IMR-90 (cell line): ENCODE results near the gene IST1. TPM values are rescaled to one million over a fixed set of nuclear protein-coding genes. Genes with fewer than 3 reads are reported as not detected.

ENCODE experiments used
- ATAC-seq: fragments of 200-7000 bp; cut with Tn5 transposase; 2 replicates; pipeline ENCODE4 v1.9.1; 2020; ENCODE audit warnings: low read depth, mild to moderate bottlenecking, moderate library complexity
- BruUV-seq: library from RNA; stranded (reverse); fragments of 400-500 nt; replicated peaks from 2 replicates; lab custom pipeline; 2021; lab: Mats Ljungman, UMichigan
- CTCF ChIA-PET: fragments of 300-600 bp; formaldehyde crosslinking; extraction: SDS; loops from one replicate; lab custom pipeline; 2021; ENCODE audit warnings: antibody characterized with exemption; lab: Yijun Ruan, JAX
- POLR2A ChIA-PET: fragments of 300-600 bp; sonication (Branson Sonifier 250); formaldehyde crosslinking; loops from one replicate; lab custom pipeline; 2022; ENCODE audit warnings: antibody characterized with exemption; ENCODE audit not compliant: unreplicated experiment; lab: Charles Lee
- DNase-seq: peaks from one replicate; pipeline ENCODE4 v3.0.0; 2013
- H2AFZ ChIP-seq: replicated peaks from 2 replicates; pipeline ENCODE3; 2013; ENCODE audit warnings: low read length, mild to moderate bottlenecking; ENCODE audit not compliant: poor library complexity
- H2AK5ac ChIP-seq: 2 replicates; pipeline ENCODE4 v1.6.1; 2013; ENCODE audit warnings: low read depth, low read length, inconsistent platforms
- H2AK9ac ChIP-seq: replicated peaks from 2 replicates; pipeline ENCODE3; 2013; ENCODE audit warnings: mild to moderate bottlenecking, low read depth, low read length, moderate library complexity; ENCODE audit not compliant: poor library complexity
- H2BK120ac ChIP-seq: 2 replicates; pipeline ENCODE4 v1.6.1; 2013; ENCODE audit warnings: low read depth, low read length, inconsistent platforms
- H2BK15ac ChIP-seq: 3 replicates; pipeline ENCODE4 v1.6.1; 2013; ENCODE audit warnings: low read depth, low read length, inconsistent platforms
- H2BK20ac ChIP-seq: 2 replicates; pipeline ENCODE4 v1.6.1; 2013; ENCODE audit warnings: low read depth, mild to moderate bottlenecking, inconsistent platforms, low read length, moderate library complexity
- H2BK5ac ChIP-seq: 2 replicates; pipeline ENCODE4 v1.6.1; 2013; ENCODE audit warnings: mild to moderate bottlenecking, low read depth, low read length, inconsistent platforms; ENCODE audit not compliant: poor library complexity, severe bottlenecking
- H3K14ac ChIP-seq: replicated peaks from 2 replicates; pipeline ENCODE4 v1.6.1; 2013; ENCODE audit warnings: low read depth, low read length, inconsistent platforms
- H3K18ac ChIP-seq: 2 replicates; pipeline ENCODE4 v1.6.1; 2013; ENCODE audit warnings: low read depth, low read length, control low read depth
- H3K23ac ChIP-seq: 2 replicates; pipeline ENCODE4 v1.6.1; 2013; ENCODE audit warnings: low read depth, low read length, inconsistent platforms
- H3K27ac ChIP-seq: 2 replicates; pipeline ENCODE4 v1.5.1; 2013; ENCODE audit warnings: mild to moderate bottlenecking, control low read depth, low read length; ENCODE audit not compliant: insufficient read depth
- H3K27me3 ChIP-seq: 2 replicates; pipeline ENCODE4 v1.6.1; 2013; ENCODE audit warnings: low read length; ENCODE audit not compliant: control insufficient read depth, insufficient read depth
- H3K36me3 ChIP-seq: 2 replicates; pipeline ENCODE4 v1.6.1; 2013; ENCODE audit warnings: low read length, mixed read lengths; ENCODE audit not compliant: control insufficient read depth, insufficient read depth
- H3K4ac ChIP-seq: 2 replicates; pipeline ENCODE4 v1.6.1; 2013; ENCODE audit warnings: low read depth, low read length, inconsistent platforms
- H3K4me1 ChIP-seq: 2 replicates; pipeline ENCODE4 v1.6.1; 2013; ENCODE audit warnings: low read length, mixed read lengths; ENCODE audit not compliant: control insufficient read depth, insufficient read depth
- H3K4me2 ChIP-seq: 2 replicates; pipeline ENCODE4 v1.6.1; 2013; ENCODE audit warnings: low read depth, mild to moderate bottlenecking, control low read depth, low read length, moderate library complexity
- H3K4me3 ChIP-seq: 2 replicates; pipeline ENCODE4 v1.5.1; 2013; ENCODE audit warnings: low read depth, mild to moderate bottlenecking, control low read depth, low read length, moderate library complexity; ENCODE audit not compliant: insufficient read depth
- H3K56ac ChIP-seq: 2 replicates; pipeline ENCODE4 v1.6.1; 2013; ENCODE audit warnings: low read length, inconsistent platforms; ENCODE audit not compliant: insufficient read depth; ENCODE audit errors: extremely low read depth
- H3K79me1 ChIP-seq, 2 experiments: 2 replicates each; pipeline ENCODE4 v1.6.1; 2013; ENCODE audit warnings: low read length in 2 of 2, inconsistent platforms in 1 of 2, low read depth in 1 of 2
- H3K9ac ChIP-seq: 2 replicates; pipeline ENCODE4 v1.6.1; 2013; ENCODE audit warnings: low read depth, low read length, control low read depth
- H3K9me1 ChIP-seq: 2 replicates; pipeline ENCODE4 v1.6.1; 2013; ENCODE audit warnings: low read length, inconsistent platforms; ENCODE audit not compliant: insufficient read depth
- H3K9me3 ChIP-seq: 2 replicates; pipeline ENCODE4 v1.6.1; 2013; ENCODE audit warnings: low read length; ENCODE audit not compliant: control insufficient read depth, insufficient read depth
- H4K20me1 ChIP-seq: 2 replicates; pipeline ENCODE4 v1.6.1; 2013; ENCODE audit warnings: low read length, inconsistent platforms; ENCODE audit not compliant: insufficient read depth
- H4K5ac ChIP-seq: 2 replicates; pipeline ENCODE4 v1.6.1; 2013; ENCODE audit warnings: mild to moderate bottlenecking, low read depth, low read length, control low read depth
- H4K8ac ChIP-seq, 2 experiments: 2 replicates each; pipeline ENCODE4 v1.6.1; 2013; ENCODE audit warnings: low read depth in 2 of 2, low read length in 2 of 2, control low read depth in 1 of 2, inconsistent platforms in 1 of 2
- H4K91ac ChIP-seq: 2 replicates; pipeline ENCODE4 v1.6.1; 2013; ENCODE audit warnings: low read depth, low read length, inconsistent platforms; ENCODE audit not compliant: insufficient read depth
- CEBPB ChIP-seq: IDR thresholded peaks from 2 replicates; pipeline ENCODE4 v1.6.1; 2012; ENCODE audit warnings: low read depth, low read length, improper control_type of control experiment
- CHD1 ChIP-seq: IDR thresholded peaks from 2 replicates; pipeline ENCODE4 v1.6.1; 2012; ENCODE audit warnings: low read depth, low read length, improper control_type of control experiment
- MAFK ChIP-seq: IDR thresholded peaks from 2 replicates; pipeline ENCODE4 v1.6.1; 2012; ENCODE audit warnings: low read depth, low read length, improper control_type of control experiment
- NFE2L2 ChIP-seq: fragments of 150-350 bp; IDR thresholded peaks from 2 replicates; pipeline ENCODE4 v1.6.1; 2016; ENCODE audit warnings: low read depth, mild to moderate bottlenecking, low read length
- POLR2A ChIP-seq: IDR thresholded peaks from 2 replicates; pipeline ENCODE4 v1.6.1; 2012; ENCODE audit warnings: mild to moderate bottlenecking, low read depth, low read length
- RFX5 ChIP-seq: IDR thresholded peaks from 2 replicates; pipeline ENCODE4 v1.8.0; 2012; ENCODE audit warnings: low read depth, mild to moderate bottlenecking, low read length, moderate library complexity
- WGBS, 2 experiments: methylation state at CpG; one replicate each; pipeline versions ENCODE4 v1.1.5 to v1.1.7; 2013; ENCODE audit warnings: missing lambda C conversion rate in 2 of 2; ENCODE audit not compliant: insufficient read length in 1 of 2; ENCODE audit errors: extremely low coverage in 2 of 2; 5-methylcytosine and 5-hydroxymethylcytosine counted together
- dilution Hi-C: fragments of 300-500 bp; cut with HindIII; formaldehyde crosslinking; loops from one replicate; pipeline ENCODE4 v1.14.3; 2018; ENCODE audit warnings: low sequenced_read_pairs; ENCODE audit not compliant: unreplicated experiment
- in situ Hi-C: fragments of 300-500 bp; cut with MboI; formaldehyde crosslinking; loops from 3 replicates; pipeline ENCODE4 v1.14.3; 2019; ENCODE audit warnings: low sequenced_read_pairs, inconsistent platforms, mixed read lengths
- intact Hi-C: fragments of 100-400 bp; cut with micrococcal nuclease; formaldehyde crosslinking; loops from 2 replicates; pipeline ENCODE4 v1.10.0; 2022
- polyA plus RNA-seq, 3 experiments: library from polyadenylated mRNA; depleted of rRNA; stranded (reverse); fragments of >200 nt; gene quantifications; 2 replicates each; pipeline ENCODE4 v1.2.3, GENCODE V29; 2012; ENCODE audit warnings: low replicate concordance in 1 of 3
- total RNA-seq: library from RNA; depleted of rRNA; stranded (reverse); fragments of >200 nt; gene quantifications from 2 replicates; pipeline ENCODE4 v1.2.3, GENCODE V29; 2012

Gene IST1
- total and polyA plus RNA-seq, 2 of the 4 experiments (the other 2 are of a cell fraction), result 134 to 186 TPM

- Histone ChIP-seq H3K18ac (no peak overlapping the region), H4K5ac (no peak overlapping the region), H2AFZ (no peak overlapping the region), H4K8ac (no peak overlapping the region), H2BK20ac (no peak overlapping the region), H4K91ac (no peak overlapping the region), H2BK120ac (no peak overlapping the region), H2AK9ac (no peak overlapping the region), H3K79me1 (peaks cover 18 to 65% of the 10 kb centered on the region in 2 experiments), H2AK5ac (no peak overlapping the region), H3K9ac (no peak overlapping the region), H3K9me1 (peaks cover 16% of the 10 kb centered on the region; the same call in 1 of the 2 replicates), H3K27me3 (no peaks in the 10 kb centered on the region), H3K23ac (no peak overlapping the region), H3K4me3 (no peak overlapping the region), H3K4ac (no peak overlapping the region), H3K14ac (no peak overlapping the region), H3K36me3 (peaks cover 20% of the 10 kb centered on the region), H3K56ac (no peak overlapping the region), H3K9me3 (no peaks in the 10 kb centered on the region), H3K27ac (no peak overlapping the region), H3K4me1 (peaks cover 10% of the 10 kb centered on the region), H3K4me2 (no peak overlapping the region), H4K20me1 (peaks cover 60% of the 10 kb centered on the region), H2BK5ac (no peak overlapping the region), H2BK15ac (no peak overlapping the region)
- DNase-seq, result no peak
- BruUV-seq, result no TSS peak
- dilution Hi-C loops (no loop called here), in situ Hi-C loops (no loop called here), intact Hi-C loops (no loop called here)
- no peak for TF ChIP-seq CHD1
- no peak for TF ChIP-seq CEBPB
- TF ChIP-seq RFX5, result no peak
- TF ChIP-seq MAFK, result no peak
- TF ChIP-seq POLR2A, result no peak
- no peak for TF ChIP-seq NFE2L2
- ChIA-PET POLR2A (no interaction called here), CTCF (no interaction called here)
- WGBS, 2 experiments, result 100% methylated on average over 1 of the region's 1 CpG; no CpG with 5 or more reads in 1 of the 2 experiments
- no peak for ATAC-seq
Observed at GRCh38 chr16:71933017-71933416, 37.7 kb downstream of the IST1 start.
